ENCODE measurements around the gene TESK2. TPM values are rescaled to one million over a fixed set of nuclear protein-coding genes. Genes with fewer than 3 reads are reported as not detected.

The TESK2 gene
- total and polyA plus RNA-seq, 2 of the 13 experiments (the other 11 are each of a cell fraction or from before 2014, with no cell fraction given) = 5.5 to 9.6 TPM

DNA sequence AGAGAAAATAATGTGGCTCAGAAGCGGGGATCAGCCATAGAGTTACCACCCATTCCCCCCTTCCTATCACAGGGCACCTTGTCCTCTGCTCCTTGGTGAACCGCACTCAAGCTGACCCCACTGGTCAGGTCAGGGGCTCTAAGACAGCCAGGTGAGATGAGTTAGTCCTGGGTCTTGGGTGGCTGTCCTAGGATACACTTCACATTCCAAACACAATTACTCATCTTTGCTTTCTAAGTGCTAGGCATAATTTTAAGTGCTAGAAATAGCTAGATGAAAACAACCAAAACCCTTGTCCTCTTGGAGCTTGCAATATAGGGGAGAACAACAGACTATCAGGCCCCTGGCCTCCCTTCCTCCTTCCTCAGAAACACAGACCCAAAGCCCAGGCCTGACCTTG is 142.9 kb downstream of the TESK2 start (continued):
- TF ChIP-seq, protein P1, sequence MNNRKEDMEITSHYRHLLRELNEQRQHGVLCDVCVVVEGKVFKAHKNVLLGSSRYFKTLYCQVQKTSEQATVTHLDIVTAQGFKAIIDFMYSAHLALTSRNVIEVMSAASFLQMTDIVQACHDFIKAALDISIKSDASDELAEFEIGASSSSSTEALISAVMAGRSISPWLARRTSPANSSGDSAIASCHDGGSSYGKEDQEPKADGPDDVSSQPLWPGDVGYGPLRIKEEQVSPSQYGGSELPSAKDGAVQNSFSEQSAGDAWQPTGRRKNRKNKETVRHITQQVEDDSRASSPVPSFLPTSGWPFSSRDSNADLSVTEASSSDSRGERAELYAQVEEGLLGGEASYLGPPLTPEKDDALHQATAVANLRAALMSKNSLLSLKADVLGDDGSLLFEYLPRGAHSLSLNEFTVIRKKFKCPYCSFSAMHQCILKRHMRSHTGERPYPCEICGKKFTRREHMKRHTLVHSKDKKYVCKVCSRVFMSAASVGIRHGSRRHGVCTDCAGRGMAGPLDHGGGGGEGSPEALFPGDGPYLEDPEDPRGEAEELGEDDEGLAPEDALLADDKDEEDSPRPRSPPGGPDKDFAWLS (CRISPR knock-in tag; IDR thresholded peaks at IDR 0.05; ENCODE audit: borderline replicate concordance) = no peak
- TF ChIP-seq, protein P2, sequence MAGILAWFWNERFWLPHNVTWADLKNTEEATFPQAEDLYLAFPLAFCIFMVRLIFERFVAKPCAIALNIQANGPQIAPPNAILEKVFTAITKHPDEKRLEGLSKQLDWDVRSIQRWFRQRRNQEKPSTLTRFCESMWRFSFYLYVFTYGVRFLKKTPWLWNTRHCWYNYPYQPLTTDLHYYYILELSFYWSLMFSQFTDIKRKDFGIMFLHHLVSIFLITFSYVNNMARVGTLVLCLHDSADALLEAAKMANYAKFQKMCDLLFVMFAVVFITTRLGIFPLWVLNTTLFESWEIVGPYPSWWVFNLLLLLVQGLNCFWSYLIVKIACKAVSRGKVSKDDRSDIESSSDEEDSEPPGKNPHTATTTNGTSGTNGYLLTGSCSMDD (CRISPR knock-in tag; IDR thresholded peaks at IDR 0.05) = no peak
- TF ChIP-seq ZNF550 (CRISPR knock-in tag; IDR thresholded peaks at IDR 0.05; ENCODE audit: borderline replicate concordance) (no peak), SIN3A (IDR thresholded peaks at IDR 0.05; ENCODE audit: borderline replicate concordance, low read depth, low read length) (no peak)

DNA sequence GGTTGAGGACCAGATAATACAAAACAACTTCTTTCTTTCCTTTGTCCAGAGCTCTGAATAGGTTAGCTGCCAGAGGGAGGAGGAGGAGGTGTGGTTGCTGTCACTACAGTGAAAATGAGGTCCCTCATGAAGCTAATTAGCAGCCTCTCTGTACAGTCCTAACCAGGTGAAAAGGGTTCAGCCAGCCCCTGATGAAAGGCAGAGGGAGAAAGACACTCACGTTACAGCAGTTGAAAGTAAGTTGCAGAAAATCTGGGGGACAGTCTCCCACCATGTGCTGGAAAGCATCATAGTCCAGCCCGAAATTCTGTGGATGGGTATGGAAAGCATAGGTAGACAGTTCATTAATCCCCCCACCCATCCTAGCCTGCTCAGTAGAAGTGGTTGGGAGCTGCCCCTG is 144.5 kb downstream of the TESK2 start:
- POLR2A ChIA-PET = interaction anchor here (1.3 to 2.7 kb wide), 2 partner anchors 43 to 335 kb away, joined by 3 to 8 read pairs; partner anchors contain the start of gene HECTD3
- H3K36me3 ChIP-seq (replicated peaks in 1 of 2; ENCODE audit: control insufficient read depth in 1 of 2, insufficient read depth in 2 of 2, low read length in 2 of 2) = peaks cover 15 to 34% of the 10 kb centered on the region in 2 experiments

More for the DNA sequence above, 144.5 kb downstream of the TESK2 start:
- BruUV-seq (replicated peaks) = no TSS peak
- no peaks in the 10 kb centered on the region for H3K9me3 ChIP-seq (ENCODE audit: low read length)
- H3K4me1 ChIP-seq (ENCODE audit: insufficient read depth, low read length) = peaks cover 14% of the 10 kb centered on the region
- no peak overlapping the region for H2AFZ ChIP-seq (ENCODE audit: low read length)
- intact Hi-C loops (cut with micrococcal nuclease; ENCODE audit: unreplicated experiment) (no loop called here), in situ Hi-C loops (cut with HindIII; ENCODE audit: extremely low pct_ligation_motif_present, low pct_unique_long_range_greater_than_20kb) (no loop called here)
- FAIRE-seq (no peak), DNase-seq (ENCODE audit: low spot score) (no peak), ATAC-seq (no peak)
- H3K4me2 ChIP-seq (ENCODE audit: low read depth, low read length) = no peak overlapping the region
- 87% methylated on average over 2 of the region's 2 CpGs for WGBS (ENCODE audit: low lambda C conversion rate)
- no peaks in the 10 kb centered on the region for H3K27me3 ChIP-seq (ENCODE audit: control insufficient read depth in 1 of 2, insufficient read depth in 2 of 2, low read length in 2 of 2)
- no peak overlapping the region for H3K9ac ChIP-seq (ENCODE audit: insufficient read depth, low read depth, low read length)
- CTCF ChIA-PET (ENCODE audit: low intra/inter-chr PET ratio, low total read pairs) = no interaction called here
- H4K20me1 ChIP-seq (ENCODE audit: insufficient read depth, low read length) = no peaks in the 10 kb centered on the region
- TF ChIP-seq ZNF230 (CRISPR knock-in tag; IDR thresholded peaks at IDR 0.05) (no peak), RBM22 (optimal IDR thresholded peaks at IDR 0.05; ENCODE audit: low read length) (peak; percentile 82), ZNF234 (CRISPR knock-in tag; conservative IDR thresholded peaks at IDR 0.05) (no peak), POLR2AphosphoS5 (IDR thresholded peaks at IDR 0.05; ENCODE audit: low read depth, low read length) (peak; percentile 25; the same call in 1 of the 2 replicates)
- TF ChIP-seq, protein P3, sequence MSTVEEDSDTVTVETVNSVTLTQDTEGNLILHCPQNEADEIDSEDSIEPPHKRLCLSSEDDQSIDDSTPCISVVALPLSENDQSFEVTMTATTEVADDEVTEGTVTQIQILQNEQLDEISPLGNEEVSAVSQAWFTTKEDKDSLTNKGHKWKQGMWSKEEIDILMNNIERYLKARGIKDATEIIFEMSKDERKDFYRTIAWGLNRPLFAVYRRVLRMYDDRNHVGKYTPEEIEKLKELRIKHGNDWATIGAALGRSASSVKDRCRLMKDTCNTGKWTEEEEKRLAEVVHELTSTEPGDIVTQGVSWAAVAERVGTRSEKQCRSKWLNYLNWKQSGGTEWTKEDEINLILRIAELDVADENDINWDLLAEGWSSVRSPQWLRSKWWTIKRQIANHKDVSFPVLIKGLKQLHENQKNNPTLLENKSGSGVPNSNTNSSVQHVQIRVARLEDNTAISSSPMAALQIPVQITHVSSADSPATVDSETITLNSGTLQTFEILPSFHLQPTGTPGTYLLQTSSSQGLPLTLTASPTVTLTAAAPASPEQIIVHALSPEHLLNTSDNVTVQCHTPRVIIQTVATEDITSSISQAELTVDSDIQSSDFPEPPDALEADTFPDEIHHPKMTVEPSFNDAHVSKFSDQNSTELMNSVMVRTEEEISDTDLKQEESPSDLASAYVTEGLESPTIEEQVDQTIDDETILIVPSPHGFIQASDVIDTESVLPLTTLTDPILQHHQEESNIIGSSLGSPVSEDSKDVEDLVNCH (CRISPR knock-in tag; IDR thresholded peaks at IDR 0.05) = no peak
- peaks cover 7% of the 10 kb centered on the region for H3K79me2 ChIP-seq (ENCODE audit: insufficient read depth, low read length)
- H3K27ac ChIP-seq (ENCODE audit: extremely low read length, insufficient read depth, low read length) = no peak overlapping the region
- H3K4me3 ChIP-seq (replicated peaks in 1 of 3; ENCODE audit: insufficient read depth in 1 of 3, low read depth in 2 of 3, low read length in 3 of 3) = no peak overlapping the region
